Kidney (tissue), 14 donors: ENCODE data around the gene SLC11A1. TPM values are rescaled to one million over a fixed set of nuclear protein-coding genes. Genes with fewer than 3 reads are reported as not detected.

Experiments used
- DNase-seq, 5 donors: peaks; one replicate each; pipeline ENCODE4 v3.0.0-alpha.2; 2013 to 2020
- FAIRE-seq: peaks from 2 replicates; lab custom pipeline; 2012; peaks lifted over from hg19 to GRCh38; lab: Jason Lieb, UNC
- H3K27ac ChIP-seq, 2 donors: one replicate each; pipeline ENCODE4 v1.7.0; 2013; ENCODE audit warnings: low read depth in 2 of 2, low read length in 2 of 2, inconsistent platforms in 1 of 2
- H3K27me3 ChIP-seq: one replicate; pipeline ENCODE4 v1.7.1; 2013; ENCODE audit warnings: low read length, inconsistent platforms; ENCODE audit not compliant: control insufficient read depth, insufficient read depth
- H3K36me3 ChIP-seq, 3 donors: one replicate each; pipeline versions ENCODE4 v1.7.0 to v1.7.1; 2013; ENCODE audit warnings: low read length in 3 of 3, control low read depth in 1 of 3, inconsistent platforms in 1 of 3; ENCODE audit not compliant: insufficient read depth in 3 of 3, control insufficient read depth in 2 of 3
- H3K4me1 ChIP-seq, 3 donors: one replicate each; pipeline versions ENCODE4 v1.7.0 to v1.7.1; 2013; ENCODE audit warnings: low read length in 3 of 3, inconsistent platforms in 1 of 3, low read depth in 1 of 3; ENCODE audit not compliant: control insufficient read depth in 2 of 3, insufficient read depth in 2 of 3
- H3K4me3 ChIP-seq, 3 donors: one replicate each; pipeline versions ENCODE4 v1.7.0 to v1.8.1; 2013; ENCODE audit warnings: low read length in 3 of 3, control low read depth in 1 of 3, inconsistent platforms in 1 of 3
- H3K9ac ChIP-seq, 3 donors: one replicate each; pipeline versions ENCODE4 v1.7.0 to v1.7.1; 2013; ENCODE audit warnings: low read length in 3 of 3, control low read depth in 1 of 3, inconsistent platforms in 1 of 3
- H3K9me3 ChIP-seq, 3 donors: one replicate each; pipeline versions ENCODE4 v1.7.0 to v1.7.1; 2013; ENCODE audit warnings: low read length in 3 of 3, control low read depth in 1 of 3, inconsistent platforms in 1 of 3; ENCODE audit not compliant: control insufficient read depth in 2 of 3, insufficient read depth in 1 of 3
- CTCF ChIP-seq: IDR thresholded peaks from 3 replicates; pipeline ENCODE4 v1.5.1; 2012; ENCODE audit warnings: mild to moderate bottlenecking, moderate library complexity, borderline replicate concordance; ENCODE audit not compliant: insufficient read depth; ENCODE audit errors: extremely low read depth
- intact Hi-C: fragments of 100-400 bp; cut with DNase I; formaldehyde crosslinking; loops from one replicate; pipeline ENCODE4 v1.11.1; 2022
- polyA plus RNA-seq: library from polyadenylated mRNA; stranded (reverse); fragments of 350-450 nt; fragmentation: Illumina TruSeq; extraction: RNeasy Lipid Tissue Mini Kit (QIAGEN cat#74804); gene quantifications from one replicate; pipeline ENCODE4 v1.2.3, GENCODE V29; 2014; ENCODE audit warnings: low read depth, low replicate concordance; ENCODE audit not compliant: insufficient read depth
- total RNA-seq: library from RNA; stranded (reverse); fragmentation: NEBNext Ultra II Directional; extraction: Animal tissue kit (Norgen Biotek cat#: 25700); gene quantifications from one replicate; pipeline ENCODE4 v1.2.1, GENCODE V29; 2021
- donor health status: control.
- donor health status: control.
- donor health status: control.
- donor health status: control.
- donor health status: control.
- donor health status: DM: yes; HTN: yes; CAD: no.
- donor health status: Normal renal cell carcinoma (clear cell type).

SLC11A1 gene
- total and polyA plus RNA-seq, 2 donors from 2014 or later: 1.2 to 37.6 TPM

- H3K27ac ChIP-seq: peak within 1 kb of the TSS; percentile 99
- H3K27me3 ChIP-seq: no peaks in the 10 kb centered on the region
- intact Hi-C loops: loop anchor here (10.0 kb wide), 1 partner anchor 105 kb away; the partner anchor contains the start of gene TMBIM1
- no peaks in the 10 kb centered on the region for H3K9me3 ChIP-seq
- peaks cover 0 to 29% (median 12%) of the 10 kb centered on the region in 3 donors for H3K4me1 ChIP-seq
- peak; percentile 98 to 99 (median 99) for DNase-seq
- H3K4me3 ChIP-seq: peak within 1 kb of the TSS; percentile 68 to 85 (median 73)
- FAIRE-seq: no peak
- peaks cover 0 to 13% (median 2%) of the 10 kb centered on the region in 3 donors for H3K36me3 ChIP-seq
- peak; percentile 6 for TF ChIP-seq CTCF
- H3K9ac ChIP-seq: peak within 1 kb of the TSS; percentile 47 to 89 (median 85)
Measured at GRCh38 chr2:218399391-218400166, 17.5 kb downstream of the SLC11A1 start, which contains the start of gene CTDSP1. Gene CTDSP1 (plus strand): TSS chr2:218399868. CDS start chr2:218400091, 223 bp downstream.

GRCh38 chr2:218400167-218400929 lies 18.3 kb downstream of the SLC11A1 start:
- H3K9me3 ChIP-seq: no peaks in the 10 kb centered on the region
- peak overlapping the region; percentile 33 to 85 (median 85) for H3K9ac ChIP-seq
- no peak for FAIRE-seq
- TF ChIP-seq CTCF: no peak
- intact Hi-C loops: no loop called here
- H3K27me3 ChIP-seq: no peaks in the 10 kb centered on the region
- DNase-seq: peak in 4 of 5 donors; percentile 44 to 92 (median 80)
- H3K36me3 ChIP-seq: peaks cover 0 to 13% (median 2%) of the 10 kb centered on the region in 3 donors
- H3K27ac ChIP-seq: peak overlapping the region; percentile 88 to 92
- peaks cover 0 to 34% (median 13%) of the 10 kb centered on the region in 3 donors for H3K4me1 ChIP-seq
- peak overlapping the region; percentile 50 to 76 (median 68) for H3K4me3 ChIP-seq

- DNase-seq: peak in 3 of 5 donors; percentile 34 to 89 (median 82)
- Histone ChIP-seq H3K4me3 (peak overlapping the region; percentile 45 to 76 (median 53)), H3K27me3 (no peaks in the 10 kb centered on the region), H3K36me3 (peaks cover 0 to 13% (median 2%) of the 10 kb centered on the region in 3 donors), H3K4me1 (peaks cover 0 to 40% (median 20%) of the 10 kb centered on the region in 3 donors), H3K27ac (peak overlapping the region; percentile 88 to 92), H3K9me3 (no peaks in the 10 kb centered on the region), H3K9ac (peak overlapping the region in 2 of 3 donors; percentile 60 to 78)
- intact Hi-C loops: no loop called here
- no peak for FAIRE-seq
- TF ChIP-seq CTCF: no peak
Measured at GRCh38 chr2:218400930-218401881, 19.1 kb downstream of the SLC11A1 start.
